HG02970 (cell line): Measurements from ENCODE around the gene PTPRD.
A peak's percentile ranks its signal among the peaks of the same experiment; 100 is the strongest.

Source experiments
- ATAC-seq: cut with Tn5 transposase; IDR thresholded peaks from one replicate; pipeline ENCODE4 v1.9.1; 2021; ENCODE audit warnings: mild to moderate bottlenecking, moderate library complexity, moderate number of reproducible peaks; ENCODE audit not compliant: unreplicated experiment, low FRiP score

The PTPRD gene

DNA sequence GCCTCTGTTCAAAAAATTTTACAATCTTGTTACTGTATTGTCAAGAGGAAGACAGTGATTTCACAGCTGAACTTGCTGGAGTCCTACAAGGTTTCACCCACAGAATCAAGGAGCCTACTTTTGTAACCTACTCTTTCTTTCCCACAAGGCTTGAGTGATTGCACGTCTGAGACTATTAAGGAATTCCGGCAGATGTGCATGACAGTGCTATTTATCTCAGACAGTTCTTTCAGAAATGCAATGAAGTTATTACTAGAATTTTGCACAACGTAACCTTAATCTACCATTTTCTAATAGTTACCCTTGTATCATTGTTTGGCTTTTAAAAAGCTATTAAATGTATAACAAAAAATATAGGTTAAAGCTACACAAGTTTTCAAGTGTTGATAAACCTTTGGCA, 400.1 kb downstream of the PTPRD start:
- ATAC-seq = no peak

GRCh38 chr9:10208691-10209069, 404.1 kb downstream of the PTPRD start:
- ATAC-seq = no peak

GRCh38 chr9:10204276-10204675, 408.5 kb downstream of the PTPRD start:
- no peak for ATAC-seq

GRCh38 chr9:10173561-10173960, 439.2 kb downstream of the PTPRD start:
- ATAC-seq = no peak

GRCh38 chr9:10172476-10172875, 440.3 kb downstream of the PTPRD start:
- no peak for ATAC-seq

GRCh38 chr9:10168241-10168640, 444.6 kb downstream of the PTPRD start:
- no peak for ATAC-seq

- ATAC-seq = no peak
Measured at GRCh38 chr9:10148796-10149195, 464.0 kb downstream of the PTPRD start.

GRCh38 chr9:10146517-10147331, 466.1 kb downstream of the PTPRD start:
- no peak for ATAC-seq

GRCh38 chr9:10144355-10144754, 468.4 kb downstream of the PTPRD start:
- ATAC-seq = no peak

DNA sequence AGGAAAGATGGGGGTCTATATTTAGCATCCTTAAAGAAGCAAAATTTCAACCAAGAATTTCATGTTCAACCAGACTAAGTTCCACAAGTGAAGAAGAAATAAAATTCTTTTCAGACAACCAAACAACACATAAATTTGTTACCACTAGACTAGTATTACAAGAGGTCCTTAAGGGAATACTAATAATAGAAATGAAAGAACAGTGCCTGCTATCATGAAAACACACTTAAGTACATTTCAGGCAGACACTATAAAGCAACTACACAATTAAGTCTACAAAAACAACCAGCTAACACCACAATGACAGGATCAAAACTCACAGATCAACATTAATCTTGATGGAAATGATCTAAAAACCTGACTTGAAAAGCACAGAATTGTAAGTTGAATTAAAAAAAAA, 477.2 kb downstream of the PTPRD start:
- ATAC-seq = no peak

DNA sequence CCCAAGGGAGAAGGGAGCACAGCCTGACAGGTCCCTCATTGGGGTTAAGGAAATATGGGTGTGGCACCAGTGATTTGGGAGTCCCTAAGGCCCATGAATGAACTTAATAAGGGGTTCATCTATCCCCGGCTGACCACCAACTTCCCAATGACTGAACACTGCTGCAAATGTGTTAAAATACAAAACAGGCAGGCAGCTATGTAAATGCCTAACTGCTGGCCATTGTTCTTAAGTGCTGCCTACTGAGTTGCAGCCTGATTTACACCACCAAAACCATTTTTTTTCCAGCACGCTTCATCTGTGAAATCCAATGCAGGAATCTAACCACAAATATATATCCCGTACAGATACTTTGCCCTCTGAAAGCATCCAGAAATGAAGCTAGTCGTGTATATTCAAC, 478.5 kb downstream of the PTPRD start:
- no peak for ATAC-seq

DNA sequence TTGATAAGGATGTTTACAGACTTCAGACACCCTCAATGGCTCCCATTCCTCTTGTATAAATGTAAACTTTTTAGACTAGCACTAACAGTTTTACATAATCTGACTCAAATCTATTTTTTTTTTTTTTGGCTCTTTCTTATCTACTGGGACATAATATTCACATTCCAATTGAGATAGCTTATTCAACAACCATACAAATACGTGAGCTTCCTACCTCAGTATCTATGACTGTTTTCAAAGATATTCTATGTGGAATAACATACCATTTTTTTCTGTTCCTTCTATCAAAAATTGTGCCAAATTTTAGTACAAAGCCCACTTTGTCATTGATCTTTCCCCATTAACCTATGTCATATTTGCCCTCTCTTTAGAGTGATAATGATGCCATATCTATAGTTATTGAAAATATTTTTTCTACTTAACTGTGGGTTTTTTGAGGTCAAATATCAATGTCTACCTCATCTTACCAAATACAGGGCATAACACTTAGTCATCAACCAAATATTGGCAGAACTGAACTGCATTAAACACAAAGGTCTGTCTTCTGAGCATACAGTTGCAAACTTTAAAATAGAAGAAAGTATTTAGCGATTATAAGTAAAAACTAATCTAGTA, 482.6 kb downstream of the PTPRD start:
- ATAC-seq = no peak

DNA sequence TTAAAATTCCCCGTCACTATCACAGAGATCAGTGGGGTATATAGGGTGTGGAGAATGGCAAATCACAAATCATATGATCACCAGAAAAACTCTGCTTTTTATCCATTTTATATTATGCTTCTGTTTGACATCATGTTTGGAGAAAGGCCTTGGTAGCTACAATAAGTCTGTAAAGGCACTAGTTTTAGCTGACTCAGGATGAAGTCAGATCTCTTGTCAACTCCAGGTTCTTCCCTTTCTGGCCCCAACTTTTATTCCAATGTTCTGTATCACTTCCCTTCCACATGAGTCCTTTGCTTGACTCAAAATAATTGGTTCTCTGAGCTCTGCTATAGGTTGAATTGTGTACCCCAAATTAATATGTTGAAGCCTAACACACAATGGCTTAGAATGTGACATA, 484.9 kb downstream of the PTPRD start:
- ATAC-seq = no peak

GRCh38 chr9:10112798-10113197, 500.0 kb downstream of the PTPRD start:
- no peak for ATAC-seq

GRCh38 chr9:10112070-10112469, 500.7 kb downstream of the PTPRD start:
- ATAC-seq = no peak

DNA sequence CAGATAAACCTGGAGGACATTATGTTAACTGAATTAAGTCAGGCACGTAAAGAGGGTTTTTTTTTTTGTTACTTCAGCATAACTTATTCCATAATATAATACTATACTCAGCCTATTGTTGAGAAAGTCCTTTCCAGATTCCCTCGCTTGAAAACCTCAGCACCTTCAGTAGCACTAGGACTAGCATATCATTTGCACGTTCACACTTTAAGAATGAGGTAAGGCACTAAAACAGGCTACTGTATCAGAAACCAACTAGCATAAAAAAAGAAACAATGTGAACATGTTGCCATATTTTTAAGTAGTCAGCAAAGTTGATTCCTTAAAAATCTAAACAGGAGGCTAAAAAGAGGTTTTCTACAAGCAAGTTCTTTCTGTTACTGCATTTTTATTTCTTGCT, 504.0 kb downstream of the PTPRD start:
- ATAC-seq = no peak

- no peak for ATAC-seq
Measured at GRCh38 chr9:10104774-10105173, 508.0 kb downstream of the PTPRD start.

DNA sequence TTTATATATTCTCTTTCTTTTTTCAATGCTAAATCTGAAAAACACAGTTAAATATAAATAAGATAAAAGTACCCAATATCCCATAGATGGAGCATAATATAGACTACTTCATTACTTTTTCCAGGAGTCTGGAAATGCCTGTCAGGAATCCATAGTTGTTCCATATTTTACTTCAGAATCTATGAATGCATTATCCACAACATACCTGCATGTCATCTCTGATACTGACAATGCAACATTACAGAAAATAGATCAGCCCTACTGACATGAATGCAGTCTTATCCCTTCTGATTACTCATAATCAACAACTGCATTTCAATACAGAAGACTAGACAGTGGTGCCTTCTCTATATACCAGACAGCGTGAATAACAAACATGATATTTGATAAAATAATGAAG, 517.6 kb downstream of the PTPRD start:
- ATAC-seq = no peak

- no peak for ATAC-seq
Measured at GRCh38 chr9:10094563-10094962, 518.2 kb downstream of the PTPRD start.

- no peak for ATAC-seq
Measured at GRCh38 chr9:10080012-10080411, 532.8 kb downstream of the PTPRD start.

DNA sequence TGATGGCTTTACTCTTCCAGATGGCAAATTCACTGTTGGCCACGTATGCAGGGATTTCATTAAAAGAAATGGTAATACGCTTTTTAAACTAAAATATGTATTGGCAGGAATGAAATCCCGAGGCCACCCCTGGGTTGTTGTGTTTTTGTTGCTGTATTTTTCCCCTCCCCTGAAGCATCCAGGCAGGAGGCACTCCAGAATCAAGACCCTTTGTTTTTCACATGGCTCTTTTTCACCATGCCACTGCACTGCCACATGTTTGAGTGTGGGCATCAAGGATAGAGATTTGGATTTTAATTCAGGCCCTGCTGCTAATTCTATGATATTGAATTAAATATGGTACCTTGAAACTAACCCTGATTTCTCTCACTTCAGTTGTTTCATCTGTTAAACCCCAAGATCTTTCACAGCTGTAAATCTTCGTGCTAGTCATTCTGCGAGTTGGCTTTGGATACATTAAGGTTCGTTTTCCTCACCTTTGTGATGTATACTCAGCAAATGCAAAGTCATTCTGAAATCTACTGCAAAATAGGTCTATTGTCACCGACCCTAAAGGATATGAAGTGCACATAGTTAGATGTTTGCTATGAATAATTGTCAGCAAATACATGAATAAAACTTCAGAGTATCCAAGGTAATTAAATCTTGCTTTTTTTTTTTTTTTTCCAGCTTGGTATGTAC, 533.4 kb downstream of the PTPRD start:
- ATAC-seq = peak; percentile 49

- no peak for ATAC-seq
Measured at GRCh38 chr9:10071579-10071978, 541.2 kb downstream of the PTPRD start.
